Naive thymus-derived CD8-positive, alpha-beta T cell (primary cell): ENCODE results near the gene MRPL22. TPM values are rescaled to one million over a fixed set of nuclear protein-coding genes. Genes with fewer than 3 reads are reported as not detected.
"Not testable (repeated sequence)": the region's sequence is repeated elsewhere in the genome, so short reads cannot be mapped to it uniquely, and the experiment has no call there.

ENCODE experiments used
- ATAC-seq, 2 donors: fragments of 150-1000 bp; cut with Tn5 transposase in 1 of 2; sonication (Bioruptor Pico), chemical (Tn5 transposase) in 1 of 2; 1 replicate in 1 of 2; 2 replicates in 1 of 2; pipeline ENCODE4 v1.10.0; 2021; ENCODE audit warnings: mild to moderate bottlenecking in 2 of 2, moderate library complexity in 2 of 2
- POLR2A ChIA-PET: fragments of 350-600 bp; sonication (Branson Sonifier 250); formaldehyde crosslinking; loops from one replicate; lab custom pipeline; 2021; ENCODE audit warnings: antibody characterized with exemption; lab: Charles Lee
- DNase-seq, 10 donors: peaks; one replicate each; pipeline versions ENCODE4 v3.0.0 to v3.0.0-alpha.2; 2020 to 2022
- H3K27ac Mint-ChIP-seq, 10 donors: one replicate each; pipeline ENCODE4 v1.8.0; 2020 to 2022; ENCODE audit warnings: mild to moderate bottlenecking in 10 of 10, mixed read lengths in 10 of 10, moderate library complexity in 4 of 10, inconsistent platforms in 1 of 10
- H3K27me3 Mint-ChIP-seq, 5 donors: one replicate each; pipeline ENCODE4 v1.8.0; 2021 to 2022; ENCODE audit warnings: mixed read lengths in 5 of 5
- H3K36me3 Mint-ChIP-seq, 3 donors: one replicate each; pipeline ENCODE4 v1.8.0; 2020 to 2022; ENCODE audit warnings: mixed read lengths in 3 of 3, mild to moderate bottlenecking in 2 of 3, inconsistent platforms in 1 of 3
- H3K4me1 Mint-ChIP-seq, 4 donors: one replicate each; pipeline ENCODE4 v1.8.0; 2021 to 2022; ENCODE audit warnings: mixed read lengths in 4 of 4
- H3K4me3 Mint-ChIP-seq, 10 donors: one replicate each; pipeline ENCODE4 v1.8.0; 2020 to 2022; ENCODE audit warnings: mild to moderate bottlenecking in 10 of 10, mixed read lengths in 10 of 10, moderate library complexity in 6 of 10, inconsistent platforms in 1 of 10
- H3K9me3 Mint-ChIP-seq, 9 donors: one replicate each; pipeline ENCODE4 v1.8.0; 2020 to 2022; ENCODE audit warnings: mixed read lengths in 9 of 9, mild to moderate bottlenecking in 3 of 9, inconsistent platforms in 1 of 9, moderate library complexity in 1 of 9
- polyA plus RNA-seq, 3 donors: library from polyadenylated mRNA; unstranded; fragments of 300-500 nt; fragmentation: Illumina TruSeq; gene quantifications; one replicate each; pipeline ENCODE4 v1.2.3, GENCODE V29; 2021
- total RNA-seq, 8 experiments: library from RNA in 2 of 8; stranded (reverse) in 2 of 8; gene quantifications; one replicate each; pipeline ENCODE4 v1.2.3 and lab custom pipeline; 2021 to 2026

Gene MRPL22
- total and polyA plus RNA-seq, 5 experiments from 2014 or later = 25.6 to 108 (median 71.8) TPM

DNA sequence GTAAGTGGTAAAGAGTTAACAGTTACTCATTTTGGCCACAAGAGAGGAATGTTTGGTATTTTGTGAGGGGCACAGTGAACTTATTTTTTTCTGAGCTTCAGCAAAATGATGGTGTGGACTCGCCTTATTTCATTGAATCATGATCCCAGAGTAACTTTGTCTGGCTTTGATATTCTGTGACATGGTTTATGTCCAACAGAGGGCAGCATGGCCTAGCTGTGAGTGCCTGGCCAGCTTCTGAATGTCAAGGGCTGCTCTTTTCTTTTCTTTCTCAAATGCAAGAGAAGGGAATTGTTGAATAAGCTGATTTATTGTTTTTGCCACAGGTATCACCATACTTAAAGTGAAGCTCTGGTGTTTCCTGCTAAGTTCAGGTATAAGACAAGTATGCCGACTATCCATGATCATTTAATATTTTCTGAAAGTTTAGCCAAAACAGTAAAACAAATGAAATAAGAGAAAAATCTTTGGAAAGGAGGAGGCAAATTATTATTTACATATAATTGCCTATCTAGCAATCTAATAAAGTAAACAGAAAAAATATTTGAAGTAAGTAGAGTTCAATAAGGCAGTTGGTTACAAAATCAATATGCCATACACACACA lies 31.7 kb downstream of the MRPL22 start:
- H3K9me3 Mint-ChIP-seq = peaks cover 0 to 3% (median 0%) of the 10 kb centered on the region in 9 donors
- peaks cover 4 to 25% (median 18%) of the 10 kb centered on the region in 3 donors for H3K36me3 Mint-ChIP-seq
- POLR2A ChIA-PET = no interaction called here
- ATAC-seq (no peak), DNase-seq (no peak)
- no peaks in the 10 kb centered on the region for H3K27me3 Mint-ChIP-seq
- H3K27ac Mint-ChIP-seq = no peak overlapping the region
- no peaks in the 10 kb centered on the region for H3K4me1 Mint-ChIP-seq
- H3K4me3 Mint-ChIP-seq = no peak overlapping the region

DNA sequence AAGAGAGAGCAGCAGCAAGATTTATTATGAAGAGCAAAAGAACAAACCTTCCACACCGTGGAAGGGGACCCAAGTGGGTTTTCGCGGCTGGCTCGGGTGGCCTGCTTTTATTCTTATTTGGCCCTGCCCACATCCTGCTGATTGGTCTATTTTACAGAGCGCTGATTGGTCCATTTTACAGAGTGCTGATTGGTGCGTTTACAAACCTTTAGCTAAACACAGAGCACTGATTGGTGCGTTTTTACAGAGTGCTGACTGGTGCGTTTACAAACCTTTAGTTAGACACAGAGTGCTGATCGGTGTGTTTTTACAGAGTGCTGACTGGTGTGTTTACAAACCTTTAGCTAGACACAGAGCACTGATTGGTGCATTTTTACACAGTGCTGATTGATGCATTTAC lies 35.2 kb downstream of the MRPL22 start:
- H3K36me3 Mint-ChIP-seq, DNase-seq, H3K4me3 Mint-ChIP-seq, POLR2A ChIA-PET, H3K27me3 Mint-ChIP-seq, H3K9me3 Mint-ChIP-seq, H3K4me1 Mint-ChIP-seq, H3K27ac Mint-ChIP-seq, ATAC-seq: not testable (repeated sequence)

DNA sequence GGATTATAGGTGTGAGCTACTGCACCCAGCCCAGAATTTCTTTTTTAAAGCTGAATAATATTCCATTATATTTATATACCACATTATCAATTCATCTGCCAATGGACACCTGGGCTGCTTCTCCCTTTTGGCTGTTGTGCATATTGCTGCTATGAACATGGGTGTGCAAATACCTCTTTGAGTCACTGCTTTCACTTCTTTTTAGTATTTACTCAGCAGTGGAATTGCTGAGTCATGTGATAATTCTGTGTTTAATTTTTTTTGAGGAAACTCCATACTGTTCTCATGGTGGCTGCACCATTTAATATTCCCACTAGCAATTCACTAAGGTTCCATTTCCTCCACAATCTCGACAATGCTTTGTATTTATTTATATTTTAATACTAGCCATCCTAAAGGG lies 36.5 kb downstream of the MRPL22 start:
- peaks cover 0 to 7% (median 0%) of the 10 kb centered on the region in 5 donors for H3K27me3 Mint-ChIP-seq
- H3K4me1 Mint-ChIP-seq = no peaks in the 10 kb centered on the region
- H3K9me3 Mint-ChIP-seq = peaks cover 0 to 3% (median 0%) of the 10 kb centered on the region in 9 donors
- DNase-seq (no peak), ATAC-seq (no peak)
- H3K27ac Mint-ChIP-seq = no peak overlapping the region
- no peak overlapping the region for H3K4me3 Mint-ChIP-seq
- H3K36me3 Mint-ChIP-seq = peaks cover 4 to 10% (median 4%) of the 10 kb centered on the region in 3 donors
- POLR2A ChIA-PET = no interaction called here

DNA sequence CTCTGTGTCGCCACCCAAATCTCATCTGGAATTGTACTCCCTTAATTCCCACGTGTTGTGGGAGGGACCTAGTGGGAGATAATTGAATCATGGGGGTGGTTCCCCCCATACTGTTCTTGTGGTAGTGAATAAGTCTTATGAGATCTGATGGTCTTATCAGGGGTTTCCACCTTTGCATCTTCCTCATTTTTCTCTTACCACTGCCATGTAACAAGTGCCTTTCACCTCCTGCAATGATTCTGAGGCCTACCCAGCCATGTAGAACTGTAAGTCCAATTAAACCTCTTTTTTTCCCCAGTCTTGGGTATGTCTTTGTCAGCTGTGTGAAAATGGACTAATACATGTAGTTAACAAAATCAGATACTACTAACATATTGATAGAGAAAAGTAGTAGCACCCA lies 37.4 kb downstream of the MRPL22 start:
- H3K9me3 Mint-ChIP-seq, H3K36me3 Mint-ChIP-seq, POLR2A ChIA-PET, ATAC-seq, H3K27me3 Mint-ChIP-seq, H3K4me1 Mint-ChIP-seq, DNase-seq, H3K4me3 Mint-ChIP-seq, H3K27ac Mint-ChIP-seq: not testable (repeated sequence)

DNA sequence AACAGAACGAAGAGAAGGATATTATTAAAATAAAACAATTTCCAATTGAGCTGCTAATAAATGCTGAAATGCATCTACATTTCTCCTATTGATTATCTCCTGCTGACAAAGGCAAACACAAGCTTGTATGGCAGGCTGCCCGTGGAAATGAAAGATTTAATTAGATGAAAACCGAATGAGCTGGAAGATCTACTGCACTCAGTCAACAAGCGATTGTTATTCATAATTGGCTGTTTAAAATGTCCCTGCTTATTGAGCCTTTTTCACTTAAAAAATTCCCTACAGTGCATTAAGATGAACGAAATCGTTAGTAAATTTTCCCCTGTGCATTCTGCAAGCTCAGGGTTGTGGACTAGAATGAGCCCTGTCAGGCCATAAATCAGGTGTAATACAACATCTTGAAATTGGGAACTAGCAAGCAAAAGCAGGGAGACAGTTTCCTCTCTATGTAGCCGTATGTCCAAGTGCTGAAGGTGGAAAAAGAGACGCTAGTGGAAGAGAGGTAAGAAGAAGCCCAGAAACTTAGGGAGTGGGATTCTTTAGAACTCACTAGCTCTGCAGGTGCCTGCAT lies 44.2 kb downstream of the MRPL22 start:
- no peak for ATAC-seq
- no peak overlapping the region for H3K27ac Mint-ChIP-seq
- no peak overlapping the region for H3K4me3 Mint-ChIP-seq
- POLR2A ChIA-PET = no interaction called here
- DNase-seq = no peak
- H3K27me3 Mint-ChIP-seq = peaks cover 9 to 30% (median 15%) of the 10 kb centered on the region in 5 donors
- H3K4me1 Mint-ChIP-seq = no peaks in the 10 kb centered on the region
- peaks cover 0 to 4% (median 0%) of the 10 kb centered on the region in 3 donors for H3K36me3 Mint-ChIP-seq
- H3K9me3 Mint-ChIP-seq = no peaks in the 10 kb centered on the region

DNA sequence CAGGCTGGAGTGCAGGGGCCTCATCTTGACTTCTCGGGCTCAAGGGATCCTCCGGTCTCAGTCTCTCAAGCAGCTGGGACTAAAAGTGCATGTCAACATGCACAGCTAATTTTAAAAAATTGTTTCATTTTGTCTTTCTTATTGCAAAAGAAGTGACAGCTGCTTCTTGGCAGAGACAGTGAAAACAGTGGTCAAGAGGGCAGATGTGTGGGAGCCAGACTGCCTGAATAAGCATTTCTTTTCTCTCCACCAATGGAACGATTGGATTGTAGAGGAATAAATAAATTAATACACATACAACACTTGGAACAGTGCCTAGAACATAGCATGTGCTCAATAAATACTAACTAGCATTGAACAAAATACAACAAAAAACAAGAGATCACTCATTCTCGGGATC lies 45.3 kb downstream of the MRPL22 start:
- Mint-ChIP-seq H3K27me3 (peaks cover 10 to 30% (median 15%) of the 10 kb centered on the region in 5 donors), H3K27ac (no peak overlapping the region), H3K4me3 (no peak overlapping the region), H3K4me1 (no peaks in the 10 kb centered on the region), H3K36me3 (peaks cover 0 to 4% (median 0%) of the 10 kb centered on the region in 3 donors), H3K9me3 (no peaks in the 10 kb centered on the region)
- POLR2A ChIA-PET = no interaction called here
- no peak for DNase-seq
- ATAC-seq = no peak

DNA sequence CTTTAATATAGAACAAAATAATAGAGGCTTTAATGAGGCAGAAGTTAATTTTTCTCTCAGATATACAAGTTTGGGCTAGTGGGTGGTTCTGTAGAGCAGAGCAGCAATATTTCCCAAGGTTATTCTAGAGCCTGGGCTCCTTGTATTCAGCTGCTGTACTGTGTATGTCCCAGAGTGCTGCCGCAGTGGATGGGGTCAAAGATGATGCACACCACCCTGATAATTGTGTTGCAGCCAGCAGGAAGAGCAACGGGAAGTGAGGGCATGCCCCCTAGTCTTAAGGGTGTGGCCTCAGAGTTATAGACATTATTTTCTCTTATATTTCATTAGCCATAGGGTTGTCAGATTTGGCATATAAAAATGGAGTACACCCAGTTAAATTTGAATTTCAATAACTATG lies 48.8 kb downstream of the MRPL22 start:
- POLR2A ChIA-PET = no interaction called here
- H3K27me3 Mint-ChIP-seq = peaks cover 5 to 30% (median 11%) of the 10 kb centered on the region in 5 donors
- ATAC-seq (no peak), DNase-seq (no peak)
- no peak overlapping the region for H3K27ac Mint-ChIP-seq
- no peak overlapping the region for H3K4me3 Mint-ChIP-seq
- peaks cover 0 to 1% (median 0%) of the 10 kb centered on the region in 4 donors for H3K4me1 Mint-ChIP-seq
- no peaks in the 10 kb centered on the region for H3K9me3 Mint-ChIP-seq
- no peaks in the 10 kb centered on the region for H3K36me3 Mint-ChIP-seq

DNA sequence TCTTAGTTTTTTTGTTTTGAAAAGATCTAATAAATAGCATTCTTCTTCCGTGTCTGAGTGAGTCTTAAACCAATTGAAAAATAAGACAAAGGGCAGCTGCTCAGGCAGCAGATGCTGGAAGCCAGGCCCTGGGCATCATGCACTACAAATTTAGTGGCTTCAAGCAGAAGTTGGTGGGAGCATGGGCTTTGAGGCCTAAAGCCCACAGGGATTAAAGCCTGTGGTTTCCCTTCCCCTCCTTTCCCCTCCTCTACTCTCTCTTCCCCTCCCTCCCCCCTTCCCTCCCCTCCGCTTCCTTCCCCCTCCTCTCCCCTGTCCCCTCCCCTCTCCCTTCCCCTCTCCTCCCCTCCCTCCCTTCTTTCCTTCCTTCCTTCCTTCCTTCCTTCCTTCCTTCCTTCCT lies 52.6 kb downstream of the MRPL22 start:
- peaks cover 0 to 1% (median 0%) of the 10 kb centered on the region in 4 donors for H3K4me1 Mint-ChIP-seq
- H3K27ac Mint-ChIP-seq = no peak overlapping the region
- no peaks in the 10 kb centered on the region for H3K9me3 Mint-ChIP-seq
- peaks cover 0 to 6% (median 4%) of the 10 kb centered on the region in 5 donors for H3K27me3 Mint-ChIP-seq
- H3K36me3 Mint-ChIP-seq = peaks cover 0 to 2% (median 0%) of the 10 kb centered on the region in 3 donors
- DNase-seq (no peak), ATAC-seq (no peak)
- no peak overlapping the region for H3K4me3 Mint-ChIP-seq
- POLR2A ChIA-PET = no interaction called here

DNA sequence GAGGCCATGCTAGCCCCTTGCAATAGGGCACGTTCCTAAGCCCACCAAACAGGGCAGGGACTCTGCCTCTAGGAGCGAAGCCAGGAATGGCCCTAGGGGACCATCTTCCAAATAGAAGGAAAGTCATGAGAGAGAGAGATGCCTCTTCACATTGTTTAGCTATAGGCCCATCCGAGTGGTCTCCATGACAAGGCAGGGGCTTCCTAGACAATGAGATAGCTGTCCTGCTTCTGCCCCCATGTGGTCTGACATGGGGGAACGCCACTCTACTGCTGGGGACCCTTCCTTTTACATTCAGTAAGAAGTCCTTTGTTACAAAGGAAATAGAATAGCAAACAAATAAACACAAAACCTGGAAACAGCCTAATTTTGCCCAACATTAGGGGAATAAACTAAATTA lies 54.8 kb downstream of the MRPL22 start:
- Mint-ChIP-seq H3K9me3 (peaks cover 0 to 2% (median 0%) of the 10 kb centered on the region in 9 donors), H3K36me3 (peaks cover 0 to 3% (median 0%) of the 10 kb centered on the region in 3 donors), H3K4me3 (no peak overlapping the region), H3K27ac (no peak overlapping the region), H3K27me3 (peaks cover 3 to 8% (median 7%) of the 10 kb centered on the region in 5 donors), H3K4me1 (peaks cover 0 to 1% (median 0%) of the 10 kb centered on the region in 4 donors)
- POLR2A ChIA-PET = no interaction called here
- DNase-seq (no peak), ATAC-seq (no peak)

DNA sequence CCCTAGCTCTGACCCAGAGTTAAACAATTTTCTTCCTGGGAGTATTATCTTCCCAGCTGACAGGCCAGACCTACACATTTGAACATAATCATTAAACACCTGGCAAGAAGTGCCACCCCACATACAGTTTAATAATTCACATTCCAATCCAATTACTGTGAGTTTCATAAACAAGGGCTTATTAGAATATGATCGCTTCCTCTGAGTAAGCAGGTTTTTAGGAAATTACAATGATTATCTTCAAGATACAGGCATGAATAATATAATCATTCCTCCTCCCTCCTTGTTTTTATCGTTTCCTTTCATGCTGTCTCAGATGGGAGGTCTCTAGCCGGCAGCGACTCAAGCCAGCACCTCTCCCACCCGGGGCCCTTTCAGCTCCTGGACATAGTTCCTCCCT lies 56.9 kb downstream of the MRPL22 start:
- Mint-ChIP-seq H3K27me3 (peaks cover 10 to 29% (median 18%) of the 10 kb centered on the region in 5 donors), H3K4me1 (peaks cover 0 to 1% (median 0%) of the 10 kb centered on the region in 4 donors), H3K4me3 (no peak overlapping the region), H3K27ac (no peak overlapping the region), H3K36me3 (peaks cover 0 to 3% (median 0%) of the 10 kb centered on the region in 3 donors), H3K9me3 (peaks cover 0 to 2% (median 0%) of the 10 kb centered on the region in 9 donors)
- ATAC-seq (no peak), DNase-seq (no peak)
- POLR2A ChIA-PET = no interaction called here

DNA sequence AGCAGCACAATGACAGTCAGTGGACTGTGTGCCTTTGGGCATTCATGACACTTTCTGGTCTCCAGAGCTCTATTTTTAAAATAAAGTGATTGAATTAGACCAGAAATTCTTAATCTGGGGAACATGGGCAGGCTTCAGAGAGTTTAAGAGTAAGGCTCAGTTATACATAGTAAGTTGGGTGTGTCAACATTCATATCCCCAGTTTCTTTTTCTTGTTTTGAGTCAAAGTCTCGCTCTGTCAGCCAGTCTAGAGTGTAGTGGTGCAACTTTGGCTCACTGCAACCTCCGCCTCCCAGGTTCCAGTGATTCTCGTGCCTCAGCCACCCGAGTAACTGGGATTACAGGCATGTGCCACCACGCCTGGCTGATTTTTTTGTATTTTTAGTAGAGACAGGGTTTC lies 59.0 kb downstream of the MRPL22 start:
- no peak for DNase-seq
- no peak overlapping the region for H3K27ac Mint-ChIP-seq
- H3K9me3 Mint-ChIP-seq = peaks cover 0 to 3% (median 0%) of the 10 kb centered on the region in 9 donors
- H3K4me1 Mint-ChIP-seq = no peaks in the 10 kb centered on the region
- peaks cover 0 to 3% (median 0%) of the 10 kb centered on the region in 3 donors for H3K36me3 Mint-ChIP-seq
- no peak overlapping the region for H3K4me3 Mint-ChIP-seq
- ATAC-seq = no peak
- POLR2A ChIA-PET = interaction anchor here (1.2 kb wide), 1 partner anchor 8 kb away, joined by 3 read pairs; no protein-coding TSS in a partner anchor
- H3K27me3 Mint-ChIP-seq = peaks cover 10 to 29% (median 20%) of the 10 kb centered on the region in 5 donors

DNA sequence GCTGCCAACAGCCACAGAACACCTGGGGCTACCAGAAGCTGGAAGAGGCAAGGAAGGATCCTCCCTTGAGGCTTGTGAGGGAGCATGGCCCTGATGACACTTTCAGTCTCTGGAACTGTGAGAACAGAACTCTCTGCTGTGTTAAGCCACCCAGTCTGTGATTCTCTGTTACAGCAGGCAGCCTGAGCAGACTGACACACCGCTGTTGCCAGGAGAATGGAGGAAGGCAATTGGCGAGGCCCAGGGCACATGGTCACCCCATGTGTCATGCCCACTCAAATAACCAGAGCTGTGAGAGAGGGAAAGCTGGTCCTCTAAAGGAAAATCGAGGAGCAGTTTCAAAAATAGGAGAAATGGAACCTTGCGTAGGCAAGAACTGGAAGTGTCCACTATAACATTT lies 60.6 kb downstream of the MRPL22 start:
- POLR2A ChIA-PET = no interaction called here
- Mint-ChIP-seq H3K27me3 (peaks cover 12 to 30% (median 25%) of the 10 kb centered on the region in 5 donors), H3K4me1 (no peaks in the 10 kb centered on the region), H3K27ac (no peak overlapping the region), H3K9me3 (peaks cover 0 to 5% (median 0%) of the 10 kb centered on the region in 9 donors), H3K4me3 (no peak overlapping the region), H3K36me3 (peaks cover 0 to 3% (median 0%) of the 10 kb centered on the region in 3 donors)
- ATAC-seq (no peak), DNase-seq (no peak)

DNA sequence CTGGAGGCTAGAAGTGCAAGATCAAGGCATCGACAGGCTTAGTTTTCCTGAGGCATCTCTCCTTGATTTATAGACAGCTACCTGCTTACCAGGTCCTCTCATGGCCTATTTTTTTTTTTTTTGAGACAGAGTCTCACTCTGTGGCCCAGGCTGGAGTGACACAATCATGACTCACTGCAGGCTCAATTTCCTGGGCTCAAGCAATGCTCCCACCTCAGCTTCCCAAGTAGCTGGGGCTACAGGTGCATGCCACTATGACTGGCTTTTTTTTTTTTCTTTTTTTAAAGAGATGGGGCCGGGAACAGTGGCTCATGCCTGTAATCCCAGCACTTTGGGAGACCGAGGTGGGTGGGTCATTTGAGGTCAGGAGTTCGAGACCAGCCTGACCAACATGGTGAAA lies 61.8 kb downstream of the MRPL22 start:
- H3K4me3 Mint-ChIP-seq, H3K36me3 Mint-ChIP-seq, POLR2A ChIA-PET, H3K27ac Mint-ChIP-seq, ATAC-seq, H3K4me1 Mint-ChIP-seq, H3K9me3 Mint-ChIP-seq, DNase-seq: not testable (repeated sequence)
- peaks cover 15 to 42% (median 28%) of the 10 kb centered on the region in 5 donors for H3K27me3 Mint-ChIP-seq
